Measurements from ENCODE around the gene SLC12A4. TPM values are rescaled to one million over a fixed set of nuclear protein-coding genes. Genes with fewer than 3 reads are reported as not detected.
A peak's percentile ranks its signal among the peaks of the same experiment; 100 is the strongest.

Gene SLC12A4
- total and polyA plus RNA-seq, 2 of the 13 experiments (the other 11 are each of a cell fraction or from before 2014, with no cell fraction given): 65.1 to 84.3 TPM

DNA sequence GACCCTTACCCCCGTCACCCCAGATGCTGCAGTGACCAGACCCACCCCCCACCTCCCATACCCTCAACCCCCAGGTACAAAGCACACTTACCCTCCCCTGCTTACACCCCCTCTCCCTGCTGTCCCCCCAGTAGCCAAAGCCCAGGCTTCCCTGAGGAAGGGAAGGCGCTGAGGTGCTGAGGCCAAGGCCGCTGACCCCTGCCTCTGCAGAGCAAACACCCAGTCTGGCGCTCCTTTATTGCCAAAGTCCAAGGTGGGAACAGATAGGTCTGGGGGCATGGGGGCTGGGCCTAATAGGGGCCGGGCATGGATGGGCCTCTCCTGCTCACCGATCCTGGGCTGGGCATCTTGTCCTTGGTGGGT, 25.2 kb downstream of the SLC12A4 start (continued):
- TF ChIP-seq, protein P1, sequence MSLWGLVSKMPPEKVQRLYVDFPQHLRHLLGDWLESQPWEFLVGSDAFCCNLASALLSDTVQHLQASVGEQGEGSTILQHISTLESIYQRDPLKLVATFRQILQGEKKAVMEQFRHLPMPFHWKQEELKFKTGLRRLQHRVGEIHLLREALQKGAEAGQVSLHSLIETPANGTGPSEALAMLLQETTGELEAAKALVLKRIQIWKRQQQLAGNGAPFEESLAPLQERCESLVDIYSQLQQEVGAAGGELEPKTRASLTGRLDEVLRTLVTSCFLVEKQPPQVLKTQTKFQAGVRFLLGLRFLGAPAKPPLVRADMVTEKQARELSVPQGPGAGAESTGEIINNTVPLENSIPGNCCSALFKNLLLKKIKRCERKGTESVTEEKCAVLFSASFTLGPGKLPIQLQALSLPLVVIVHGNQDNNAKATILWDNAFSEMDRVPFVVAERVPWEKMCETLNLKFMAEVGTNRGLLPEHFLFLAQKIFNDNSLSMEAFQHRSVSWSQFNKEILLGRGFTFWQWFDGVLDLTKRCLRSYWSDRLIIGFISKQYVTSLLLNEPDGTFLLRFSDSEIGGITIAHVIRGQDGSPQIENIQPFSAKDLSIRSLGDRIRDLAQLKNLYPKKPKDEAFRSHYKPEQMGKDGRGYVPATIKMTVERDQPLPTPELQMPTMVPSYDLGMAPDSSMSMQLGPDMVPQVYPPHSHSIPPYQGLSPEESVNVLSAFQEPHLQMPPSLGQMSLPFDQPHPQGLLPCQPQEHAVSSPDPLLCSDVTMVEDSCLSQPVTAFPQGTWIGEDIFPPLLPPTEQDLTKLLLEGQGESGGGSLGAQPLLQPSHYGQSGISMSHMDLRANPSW (CRISPR knock-in tag; IDR thresholded peaks at IDR 0.05; ENCODE audit: borderline replicate concordance): 0 out of 2 replicates have a peak, but pooled peaks have one; percentile 16
- TF ChIP-seq IKZF5 (CRISPR knock-in tag; IDR thresholded peaks at IDR 0.05): 0 out of 2 replicates have a peak, but pooled peaks have one; percentile 6
- peak; percentile 16 for TF ChIP-seq MEF2D (CRISPR knock-in tag; IDR thresholded peaks at IDR 0.05)
- TF ChIP-seq ZNF383 (CRISPR knock-in tag; IDR thresholded peaks at IDR 0.05; ENCODE audit: borderline replicate concordance): 0 out of 2 replicates have a peak, but pooled peaks have one; percentile 4
- no peak for TF ChIP-seq MZF1 (CRISPR knock-in tag; IDR thresholded peaks at IDR 0.05; ENCODE audit: borderline replicate concordance)
- no peak for TF ChIP-seq BORCS8-MEF2B (CRISPR knock-in tag; IDR thresholded peaks at IDR 0.05)
- TF ChIP-seq REST (IDR thresholded peaks at IDR 0.05; ENCODE audit: borderline replicate concordance in 1 of 2, low read depth in 1 of 2, low read length in 2 of 2): peak in 1 of 2 experiments; percentile 80; a peak in 2 of 4 replicates
- TF ChIP-seq ZNF549 (CRISPR knock-in tag; IDR thresholded peaks at IDR 0.05): no peak
- no peak for TF ChIP-seq KLF12 (CRISPR knock-in tag; IDR thresholded peaks at IDR 0.05; ENCODE audit: borderline replicate concordance)
- peak; percentile 8; the same call in 1 of the 2 replicates for TF ChIP-seq DR1 (CRISPR knock-in tag; IDR thresholded peaks at IDR 0.05)
- TF ChIP-seq BRD4 (CRISPR knock-in tag; IDR thresholded peaks at IDR 0.05): no peak
- TF ChIP-seq NCOR1 (IDR thresholded peaks at IDR 0.05; ENCODE audit: borderline replicate concordance, low read length): peak; percentile 95
- no peak for TF ChIP-seq SNAI1 (CRISPR knock-in tag; IDR thresholded peaks at IDR 0.05; ENCODE audit: borderline replicate concordance)
- peak; percentile 97 for TF ChIP-seq ZBTB7A (CRISPR knock-in tag; IDR thresholded peaks at IDR 0.05)
- TF ChIP-seq, protein P2, sequence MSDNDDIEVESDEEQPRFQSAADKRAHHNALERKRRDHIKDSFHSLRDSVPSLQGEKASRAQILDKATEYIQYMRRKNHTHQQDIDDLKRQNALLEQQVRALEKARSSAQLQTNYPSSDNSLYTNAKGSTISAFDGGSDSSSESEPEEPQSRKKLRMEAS (IDR thresholded peaks at IDR 0.05): no peak
- TF ChIP-seq ZNF430 (CRISPR knock-in tag; IDR thresholded peaks at IDR 0.05): peak; percentile 41; the same call in 1 of the 2 replicates
- TF ChIP-seq FOXA1 (IDR thresholded peaks at IDR 0.05): no peak
- TF ChIP-seq FOXA1 (CRISPR knock-in tag; IDR thresholded peaks at IDR 0.05): peak; percentile 79
- TF ChIP-seq TFDP2 (CRISPR knock-in tag; IDR thresholded peaks at IDR 0.05): no peak
- TF ChIP-seq ZNF451 (CRISPR knock-in tag; IDR thresholded peaks at IDR 0.05): no peak
- peak; percentile 74 for TF ChIP-seq SKI (IDR thresholded peaks at IDR 0.05; ENCODE audit: partially characterized antibody)
- no peak for TF ChIP-seq TAF1 (CRISPR knock-in tag; IDR thresholded peaks at IDR 0.05)
- 0 out of 2 replicates have a peak, but pooled peaks have one; percentile 27 for TF ChIP-seq ZNF564 (CRISPR knock-in tag; IDR thresholded peaks at IDR 0.05)
